Measurements from ENCODE around the gene FOLR2.
"Not testable (repeated sequence)": the region's sequence is repeated elsewhere in the genome, so short reads cannot be mapped to it uniquely, and the experiment has no call there.

The FOLR2 gene

GRCh38 chr11:72216638-72217037 lies at the start of gene FOLR2:
Gene FOLR2, plus strand, starts transcription at chr11:72216794. Its CDS starts 1,791 bp downstream, at chr11:72218585.
- Histone ChIP-seq H3K79me2 (ENCODE audit: insufficient read depth, low read length) (no peaks in the 10 kb centered on the region), H3K36me3 (ENCODE audit: insufficient read depth, low read length) (no peaks in the 10 kb centered on the region), H3K27ac (ENCODE audit: low read depth, low read length, poor library complexity, severe bottlenecking) (no peak within 1 kb of the TSS), H3K9me3 (ENCODE audit: low read length) (no peaks in the 10 kb centered on the region), H3K27me3 (ENCODE audit: insufficient read depth, low read length) (no peaks in the 10 kb centered on the region), H3K9me2 (ENCODE audit: low read depth, low read length) (no peaks in the 10 kb centered on the region), H4K20me1 (ENCODE audit: insufficient read depth, low read length) (no peaks in the 10 kb centered on the region), H3K4me1 (ENCODE audit: insufficient read depth, low read length, severe bottlenecking) (peaks cover 7% of the 10 kb centered on the region), H3F3A (ENCODE audit: insufficient read depth, low read length) (no peaks in the 10 kb centered on the region), H3K4me2 (ENCODE audit: low read length) (no peak within 1 kb of the TSS), H3K4me3 (ENCODE audit: low read depth, low read length, poor library complexity, severe bottlenecking) (no peak within 1 kb of the TSS), H3K9ac (ENCODE audit: low read length) (no peak within 1 kb of the TSS), H2AFZ (ENCODE audit: low read length) (no peak within 1 kb of the TSS)
- no peak for TF ChIP-seq CTCF (IDR thresholded peaks at IDR 0.05; ENCODE audit: low read length)
- TF ChIP-seq EZH2 (IDR thresholded peaks at IDR 0.05; ENCODE audit: borderline replicate concordance, low read length) = no peak

- not testable (repeated sequence) for H3K9me2 ChIP-seq (ENCODE audit: low read depth, low read length); H3F3A ChIP-seq (ENCODE audit: insufficient read depth, low read length); H3K9ac ChIP-seq (ENCODE audit: low read length); H3K36me3 ChIP-seq (ENCODE audit: insufficient read depth, low read length); H3K4me2 ChIP-seq (ENCODE audit: low read length); H3K9me3 ChIP-seq (ENCODE audit: low read length); H4K20me1 ChIP-seq (ENCODE audit: insufficient read depth, low read length); H3K27ac ChIP-seq (ENCODE audit: low read depth, low read length, poor library complexity, severe bottlenecking); H3K4me1 ChIP-seq (ENCODE audit: insufficient read depth, low read length, severe bottlenecking); H3K79me2 ChIP-seq (ENCODE audit: insufficient read depth, low read length); H3K4me3 ChIP-seq (ENCODE audit: low read depth, low read length, poor library complexity, severe bottlenecking); H3K27me3 ChIP-seq (ENCODE audit: insufficient read depth, low read length); H2AFZ ChIP-seq (ENCODE audit: low read length)
These were observed 47.5 kb upstream of the FOLR2 start for GRCh38 chr11:72169046-72169555.

GRCh38 chr11:72169754-72170153 lies 46.8 kb upstream of the FOLR2 start:
- not testable (repeated sequence) for H3K4me3 ChIP-seq (ENCODE audit: low read depth, low read length, poor library complexity, severe bottlenecking); H3K4me2 ChIP-seq (ENCODE audit: low read length); H3K9ac ChIP-seq (ENCODE audit: low read length); H3K27me3 ChIP-seq (ENCODE audit: insufficient read depth, low read length); H3K79me2 ChIP-seq (ENCODE audit: insufficient read depth, low read length); H4K20me1 ChIP-seq (ENCODE audit: insufficient read depth, low read length); H3F3A ChIP-seq (ENCODE audit: insufficient read depth, low read length); H3K4me1 ChIP-seq (ENCODE audit: insufficient read depth, low read length, severe bottlenecking); H2AFZ ChIP-seq (ENCODE audit: low read length); H3K36me3 ChIP-seq (ENCODE audit: insufficient read depth, low read length); H3K9me2 ChIP-seq (ENCODE audit: low read depth, low read length); H3K27ac ChIP-seq (ENCODE audit: low read depth, low read length, poor library complexity, severe bottlenecking); H3K9me3 ChIP-seq (ENCODE audit: low read length)

GRCh38 chr11:72172043-72172442 lies 44.6 kb upstream of the FOLR2 start:
- not testable (repeated sequence) for H3K79me2 ChIP-seq (ENCODE audit: insufficient read depth, low read length); H3K9me3 ChIP-seq (ENCODE audit: low read length); H3K4me3 ChIP-seq (ENCODE audit: low read depth, low read length, poor library complexity, severe bottlenecking); H3K27me3 ChIP-seq (ENCODE audit: insufficient read depth, low read length); H2AFZ ChIP-seq (ENCODE audit: low read length); H3K4me1 ChIP-seq (ENCODE audit: insufficient read depth, low read length, severe bottlenecking); H3F3A ChIP-seq (ENCODE audit: insufficient read depth, low read length); H3K4me2 ChIP-seq (ENCODE audit: low read length); H3K9me2 ChIP-seq (ENCODE audit: low read depth, low read length); H3K36me3 ChIP-seq (ENCODE audit: insufficient read depth, low read length); H3K9ac ChIP-seq (ENCODE audit: low read length); H3K27ac ChIP-seq (ENCODE audit: low read depth, low read length, poor library complexity, severe bottlenecking); H4K20me1 ChIP-seq (ENCODE audit: insufficient read depth, low read length)

GRCh38 chr11:72173291-72173690 lies 43.3 kb upstream of the FOLR2 start:
- Histone ChIP-seq H3K4me3 (ENCODE audit: low read depth, low read length, poor library complexity, severe bottlenecking) (no peak overlapping the region), H3K36me3 (ENCODE audit: insufficient read depth, low read length) (no peaks in the 10 kb centered on the region), H3K9me2 (ENCODE audit: low read depth, low read length) (no peaks in the 10 kb centered on the region), H3K79me2 (ENCODE audit: insufficient read depth, low read length) (no peaks in the 10 kb centered on the region), H3F3A (ENCODE audit: insufficient read depth, low read length) (no peaks in the 10 kb centered on the region), H4K20me1 (ENCODE audit: insufficient read depth, low read length) (no peaks in the 10 kb centered on the region), H3K27ac (ENCODE audit: low read depth, low read length, poor library complexity, severe bottlenecking) (no peak overlapping the region), H3K9ac (ENCODE audit: low read length) (no peak overlapping the region), H3K4me2 (ENCODE audit: low read length) (no peak overlapping the region), H3K9me3 (ENCODE audit: low read length) (no peaks in the 10 kb centered on the region), H3K4me1 (ENCODE audit: insufficient read depth, low read length, severe bottlenecking) (no peaks in the 10 kb centered on the region), H3K27me3 (ENCODE audit: insufficient read depth, low read length) (0 out of 2 replicates have a peak, but pooled peaks cover 3% of the 10 kb centered on the region), H2AFZ (ENCODE audit: low read length) (no peak overlapping the region)
- TF ChIP-seq CTCF (IDR thresholded peaks at IDR 0.05; ENCODE audit: low read length) (no peak), EZH2 (IDR thresholded peaks at IDR 0.05; ENCODE audit: borderline replicate concordance, low read length) (no peak)

Measured in OCI-LY1 (cell line).